Adrenal gland (tissue), 12 donors: Measurements from ENCODE around the gene TJP3. TPM values are rescaled to one million over a fixed set of nuclear protein-coding genes. Genes with fewer than 3 reads are reported as not detected.
A peak's percentile ranks its signal among the peaks of the same experiment; 100 is the strongest.

ENCODE experiments used
- DNase-seq, 7 donors: peaks; one replicate each; pipeline ENCODE4 v3.0.0-alpha.2; 2019 to 2020
- H3K27ac ChIP-seq, 5 donors: fragments of 200-600 bp; sonication (generic) in 4 of 5; 1 replicate in 3 of 5; 2 replicates in 2 of 5; pipeline versions ENCODE4 v1.5.1 to v1.8.0; 2016 to 2020; ENCODE audit warnings: mild to moderate bottlenecking in 1 of 5
- H3K27me3 ChIP-seq: fragments of 200-600 bp; 2 replicates; pipeline ENCODE4 v1.8.0; 2021
- H3K36me3 ChIP-seq, 2 donors: fragments of 200-600 bp; replicated peaks in 1 of 2; 1 replicate in 1 of 2; 2 replicates in 1 of 2; pipeline versions ENCODE4 v1.5.1 to v1.8.0; 2018 to 2022
- H3K4me1 ChIP-seq, 2 donors: fragments of 200-600 bp; replicated peaks in 1 of 2; 1 replicate in 1 of 2; 2 replicates in 1 of 2; pipeline versions ENCODE4 v1.5.1 to v1.8.0; 2018 to 2021
- H3K4me3 ChIP-seq, 4 donors: fragments of 200-600 bp; sonication (generic) in 3 of 4; one replicate each; pipeline ENCODE4 v1.5.1; 2016 to 2018
- H3K9me3 ChIP-seq, 3 donors: fragments of 200-600 bp; sonication (generic) in 1 of 3; replicated peaks in 1 of 3; 1 replicate in 2 of 3; 2 replicates in 1 of 3; pipeline versions ENCODE4 v1.5.1 to v1.8.0; 2016 to 2021
- POLR2A ChIP-seq, 2 donors: fragments of 450-650 bp; IDR thresholded peaks; one replicate each; pipeline ENCODE4 v1.6.1; 2017; ENCODE audit warnings: antibody characterized with exemption in 2 of 2, mild to moderate bottlenecking in 2 of 2, moderate library complexity in 1 of 2
- WGBS, 4 donors: extraction: QIAGEN DNeasy Blood & Tissue Kit in 2 of 4; methylation state at CpG; one replicate each; pipeline versions ENCODE4 v1.1.5 to v1.1.7; 2013 to 2017; 5-methylcytosine and 5-hydroxymethylcytosine counted together
- intact Hi-C, 2 donors: fragments of 100-400 bp; cut with DNase I; formaldehyde crosslinking; loops; one replicate each; pipeline versions ENCODE4 v1.14.1 to v1.15.0; 2022 to 2023
- polyA plus RNA-seq, 3 donors: library from polyadenylated mRNA; stranded (reverse); fragments of 200-250 nt in 2 of 3; fragments of 350-450 nt in 1 of 3; fragmentation: Illumina TruSeq in 1 of 3; extraction: RNeasy Lipid Tissue Mini Kit (QIAGEN cat#74804) in 1 of 3; gene quantifications; one replicate each; pipeline ENCODE4 v1.2.3, GENCODE V29; 2013 to 2014
- total RNA-seq, 9 donors: library from RNA; depleted of rRNA in 4 of 9; stranded (reverse); fragments of >200 nt in 4 of 9; fragments of 120-200 nt in 1 of 9; fragmentation: NEBNext Ultra II Directional in 1 of 9; extraction: Animal tissue kit (Norgen Biotek cat#: 25700) in 1 of 9; gene quantifications; one replicate each; pipeline versions ENCODE4 v1.1.0 to v1.2.4, GENCODE V29; 2013 to 2023
- TF ChIP-seq, protein P1 (sequence below), 6 experiments: fragments of 450-650 bp in 4 of 6; fragments of 200-600 bp in 2 of 6; sonication (generic) in 1 of 6; IDR thresholded peaks; 1 replicate in 5 of 6; 2 replicates in 1 of 6; pipeline versions ENCODE4 v1.5.1 to v1.8.0; 2016 to 2021; ENCODE audit warnings: antibody characterized with exemption in 6 of 6, mild to moderate bottlenecking in 2 of 6, moderate library complexity in 1 of 6
- donor health status: healthy with polysubstance abuse.
- donor health status: Bipolar disorder and iron deficiency.
- donor health status: DM: yes; HTN: yes; CAD: no.
- donor health status: DM: no; HTN: no; CAD: no.
- donor health status: DM: no; HTN: no; CAD: no.
- donor health status: DM: yes; HTN: yes; CAD: no.

The TJP3 gene
- total and polyA plus RNA-seq, 12 donors = 0.07 to 2.5 (median 0.24) TPM; not detected in 6

DNA sequence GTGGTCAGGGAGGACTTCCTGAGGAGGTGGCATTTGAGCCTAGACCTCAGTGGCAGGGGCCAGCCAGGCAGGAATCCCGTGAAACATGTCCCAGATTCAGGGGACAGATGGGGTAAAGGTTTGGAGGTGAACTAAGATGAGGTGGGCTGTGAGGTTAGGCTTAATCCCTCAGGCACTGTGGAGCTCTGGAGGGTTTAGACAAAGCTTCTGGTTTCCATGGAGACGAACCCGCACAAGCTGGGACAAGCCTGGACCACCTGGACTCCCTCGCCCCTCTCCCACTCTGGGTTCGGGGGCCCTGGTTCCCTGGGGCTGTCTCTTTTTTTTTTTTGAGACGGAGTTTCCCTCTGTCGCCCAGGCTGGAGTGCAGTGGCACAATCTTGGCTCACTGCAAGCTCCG, 15.7 kb downstream of the TJP3 start:
- Histone ChIP-seq H3K27ac (no peak overlapping the region), H3K4me3 (no peak overlapping the region), H3K36me3 (no peaks in the 10 kb centered on the region), H3K9me3 (no peaks in the 10 kb centered on the region), H3K4me1 (peaks cover 0 to 9% of the 10 kb centered on the region in 2 donors), H3K27me3 (peaks cover 36% of the 10 kb centered on the region)
- 39 to 61% (median 41%) methylated on average over 8 of the region's 8 CpGs for WGBS, 4 donors
- no peak for TF ChIP-seq POLR2A (IDR thresholded peaks at IDR 0.05)
- TF ChIP-seq, protein P1, sequence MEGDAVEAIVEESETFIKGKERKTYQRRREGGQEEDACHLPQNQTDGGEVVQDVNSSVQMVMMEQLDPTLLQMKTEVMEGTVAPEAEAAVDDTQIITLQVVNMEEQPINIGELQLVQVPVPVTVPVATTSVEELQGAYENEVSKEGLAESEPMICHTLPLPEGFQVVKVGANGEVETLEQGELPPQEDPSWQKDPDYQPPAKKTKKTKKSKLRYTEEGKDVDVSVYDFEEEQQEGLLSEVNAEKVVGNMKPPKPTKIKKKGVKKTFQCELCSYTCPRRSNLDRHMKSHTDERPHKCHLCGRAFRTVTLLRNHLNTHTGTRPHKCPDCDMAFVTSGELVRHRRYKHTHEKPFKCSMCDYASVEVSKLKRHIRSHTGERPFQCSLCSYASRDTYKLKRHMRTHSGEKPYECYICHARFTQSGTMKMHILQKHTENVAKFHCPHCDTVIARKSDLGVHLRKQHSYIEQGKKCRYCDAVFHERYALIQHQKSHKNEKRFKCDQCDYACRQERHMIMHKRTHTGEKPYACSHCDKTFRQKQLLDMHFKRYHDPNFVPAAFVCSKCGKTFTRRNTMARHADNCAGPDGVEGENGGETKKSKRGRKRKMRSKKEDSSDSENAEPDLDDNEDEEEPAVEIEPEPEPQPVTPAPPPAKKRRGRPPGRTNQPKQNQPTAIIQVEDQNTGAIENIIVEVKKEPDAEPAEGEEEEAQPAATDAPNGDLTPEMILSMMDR (IDR thresholded peaks at IDR 0.05) = no peak
- no peak for DNase-seq
- intact Hi-C loops = no loop called here

- Histone ChIP-seq H3K36me3 (no peaks in the 10 kb centered on the region), H3K4me1 (peaks cover 0 to 9% of the 10 kb centered on the region in 2 donors), H3K27ac (no peak overlapping the region), H3K27me3 (peaks cover 26% of the 10 kb centered on the region), H3K9me3 (no peaks in the 10 kb centered on the region), H3K4me3 (no peak overlapping the region)
- TF ChIP-seq, protein P1 (IDR thresholded peaks at IDR 0.05) = no peak
- TF ChIP-seq POLR2A (IDR thresholded peaks at IDR 0.05) = no peak
- intact Hi-C loops = no loop called here
- DNase-seq = no peak
- 54 to 79% (median 60%) methylated on average over 3 of the region's 3 CpGs for WGBS, 4 donors
Measured at GRCh38 chr19:3725121-3725520, 16.9 kb downstream of the TJP3 start.

DNA sequence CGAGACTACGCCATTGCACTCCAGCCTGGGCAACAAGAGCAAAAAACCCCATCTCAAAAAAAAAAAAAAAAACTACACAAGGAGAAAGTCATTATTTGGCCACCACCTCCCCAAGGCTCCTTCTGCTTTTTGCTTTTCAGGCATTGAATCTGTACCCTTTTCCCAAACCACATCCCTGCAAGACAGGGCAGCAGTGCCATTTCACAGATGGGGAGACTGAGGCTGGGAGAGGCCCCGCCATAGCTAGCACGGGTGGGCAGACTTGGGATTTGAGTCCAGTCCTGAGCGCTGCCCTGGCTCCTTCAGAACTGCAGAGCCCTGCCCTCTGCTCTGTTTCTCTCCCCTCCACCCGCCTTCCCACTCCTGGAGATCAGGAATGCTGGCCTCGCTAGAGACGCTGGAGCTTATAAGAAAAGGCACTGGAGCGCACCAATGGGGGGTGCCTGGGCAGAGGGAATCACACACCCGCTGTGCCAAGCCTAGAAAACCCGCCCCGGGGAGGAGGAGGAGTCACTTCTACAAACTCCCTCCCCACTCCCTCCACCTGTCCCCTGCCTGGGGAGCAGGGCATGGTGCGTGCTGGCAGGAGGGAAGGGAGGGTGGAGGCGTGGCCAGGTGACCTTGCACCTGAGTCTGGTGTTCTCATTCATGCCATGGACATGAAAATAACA, 17.6 kb downstream of the TJP3 start:
- 20 to 43% (median 23%) methylated on average over 9 to 14 of the region's 14 CpGs for WGBS, 4 donors
- Histone ChIP-seq H3K27ac (no peak overlapping the region), H3K9me3 (no peaks in the 10 kb centered on the region), H3K27me3 (peaks cover 20% of the 10 kb centered on the region), H3K4me3 (no peak overlapping the region), H3K4me1 (peaks cover 0 to 9% of the 10 kb centered on the region in 2 donors), H3K36me3 (no peaks in the 10 kb centered on the region)
- TF ChIP-seq, protein P1 (IDR thresholded peaks at IDR 0.05) = no peak
- no peak for TF ChIP-seq POLR2A (IDR thresholded peaks at IDR 0.05)
- DNase-seq = peak in 3 of 7 donors; percentile 29 to 34 (median 30)
- intact Hi-C loops = no loop called here

DNA sequence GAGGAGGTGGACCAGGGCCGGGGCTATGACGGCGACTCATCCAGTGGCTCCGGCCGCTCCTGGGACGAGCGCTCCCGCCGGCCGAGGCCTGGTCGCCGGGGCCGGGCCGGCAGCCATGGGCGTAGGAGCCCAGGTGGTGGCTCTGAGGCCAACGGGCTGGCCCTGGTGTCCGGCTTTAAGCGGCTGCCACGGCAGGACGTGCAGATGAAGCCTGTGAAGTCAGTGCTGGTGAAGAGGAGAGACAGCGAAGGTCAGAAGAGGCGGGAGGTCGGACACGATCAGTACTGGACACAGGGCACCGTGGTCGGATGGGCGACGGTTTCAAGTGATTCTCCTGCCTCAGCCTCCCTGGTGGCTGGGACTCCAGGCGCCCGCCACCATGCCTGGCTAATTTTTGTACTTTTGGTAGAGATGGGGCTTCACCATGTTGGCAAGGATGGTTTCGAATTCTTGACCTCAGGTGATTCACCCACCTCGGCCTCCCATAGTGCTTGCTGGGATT, 22.3 kb downstream of the TJP3 start:
- Histone ChIP-seq H3K4me1 (no peaks in the 10 kb centered on the region), H3K4me3 (no peak overlapping the region), H3K9me3 (no peaks in the 10 kb centered on the region), H3K36me3 (no peaks in the 10 kb centered on the region), H3K27ac (no peak overlapping the region), H3K27me3 (no peaks in the 10 kb centered on the region)
- no peak for DNase-seq
- 88 to 94% (median 93%) methylated on average over 20 to 32 of the region's 32 CpGs for WGBS, 4 donors
- TF ChIP-seq, protein P1 (IDR thresholded peaks at IDR 0.05) = no peak
- no peak for TF ChIP-seq POLR2A (IDR thresholded peaks at IDR 0.05)
- intact Hi-C loops = no loop called here
